HCT116 (cell line): Measurements from ENCODE around the gene IGDCC3. TPM values are rescaled to one million over a fixed set of nuclear protein-coding genes. Genes with fewer than 3 reads are reported as not detected.

ENCODE experiments used
- ATAC-seq: fragments of 200-7000 bp; cut with Tn5 transposase; 2 replicates; pipeline ENCODE4 v1.9.1; 2020; ENCODE audit warnings: mild to moderate bottlenecking, moderate library complexity
- BruUV-seq: library from RNA; stranded (reverse); fragments of 400-500 nt; replicated peaks from 2 replicates; lab custom pipeline; 2021; lab: Mats Ljungman, UMichigan
- CTCF ChIA-PET: fragments of 300-600 bp; sonication (Branson Sonifier 250); formaldehyde crosslinking; loops from one replicate; lab custom pipeline; 2021; ENCODE audit warnings: antibody characterized with exemption; lab: Charles Lee
- POLR2A ChIA-PET: fragments of 300-600, 350-600 bp; sonication (Branson Sonifier 250); formaldehyde crosslinking; loops from one replicate; lab custom pipeline; 2021; ENCODE audit warnings: antibody characterized with exemption; lab: Charles Lee
- RAD21 ChIA-PET, 2 experiments: fragments of 300-600 bp; sonication (Branson Sonifier 250); formaldehyde crosslinking; loops; one replicate each; lab custom pipeline; 2023; ENCODE audit warnings: low total read pairs in 2 of 2; ENCODE audit not compliant: uncharacterized antibody in 2 of 2, unreplicated experiment in 2 of 2, low non-redundant PET in 1 of 2; lab: Charles Lee
- DNase-seq: peaks from one replicate; pipeline ENCODE4 v3.0.0-alpha.2; 2010; ENCODE audit warnings: low read depth, low spot score
- H2AFZ ChIP-seq: fragments of 200-600 bp; shearing (Covaris generic), sonication (generic); 2 replicates; pipeline ENCODE4 v1.6.1; 2017; ENCODE audit warnings: low read depth, mixed run types, mixed read lengths, antibody characterized with exemption, low read length; ENCODE audit not compliant: poor library complexity, severe bottlenecking
- H3K27ac ChIP-seq: 2 replicates; pipeline ENCODE4 v1.5.1; 2012; ENCODE audit warnings: low read depth, low read length
- H3K27me3 ChIP-seq: fragments of 200-600 bp; sonication (generic); 2 replicates; pipeline ENCODE4 v1.6.1; 2016; ENCODE audit warnings: mixed run types, low read length, mixed read lengths; ENCODE audit not compliant: insufficient read depth
- H3K36me3 ChIP-seq, 2 experiments: fragments of 200-500 bp in 1 of 2; fragments of 200-600 bp in 1 of 2; sonication (Bioruptor generic) in 1 of 2; sonication (generic) in 1 of 2; 2 replicates each; pipeline versions ENCODE4 v1.5.1 to v1.6.1; 2014 to 2016; ENCODE audit warnings: low read length in 2 of 2, inconsistent platforms in 1 of 2, mixed read lengths in 1 of 2, mixed run types in 1 of 2; ENCODE audit not compliant: insufficient read depth in 2 of 2, control insufficient read depth in 1 of 2
- H3K4me1 ChIP-seq, 2 experiments: fragments of 200-600 bp in 1 of 2; sonication (generic) in 1 of 2; 2 replicates each; pipeline versions ENCODE4 v1.5.1 to v1.6.1; 2012 to 2017; ENCODE audit warnings: low read length in 2 of 2, inconsistent platforms in 1 of 2, mild to moderate bottlenecking in 1 of 2, mixed read lengths in 1 of 2, mixed run types in 1 of 2, moderate library complexity in 1 of 2; ENCODE audit not compliant: insufficient read depth in 2 of 2, control insufficient read depth in 1 of 2
- H3K4me2 ChIP-seq: fragments of 200-600 bp; sonication (generic); 2 replicates; pipeline ENCODE4 v1.6.1; 2017; ENCODE audit warnings: mixed run types, low read length, mixed read lengths
- H3K4me3 ChIP-seq, 2 experiments: fragments of 200-600 bp in 1 of 2; sonication (generic) in 1 of 2; replicated peaks in 1 of 2; 2 replicates each; pipeline ENCODE4 v1.5.1; 2011 to 2016; ENCODE audit warnings: low read length in 2 of 2, control low read depth in 1 of 2, low read depth in 1 of 2, mild to moderate bottlenecking in 1 of 2, mixed read lengths in 1 of 2, mixed run types in 1 of 2
- H3K79me2 ChIP-seq: fragments of 200-600 bp; sonication (generic); 2 replicates; pipeline ENCODE4 v1.6.1; 2017; ENCODE audit warnings: mild to moderate bottlenecking, mixed run types, low read length, moderate library complexity, mixed read lengths; ENCODE audit not compliant: insufficient read depth
- H3K9ac ChIP-seq: fragments of 200-600 bp; sonication (generic); 2 replicates; pipeline ENCODE4 v1.6.1; 2016; ENCODE audit warnings: low read length, mixed read lengths
- H3K9me2 ChIP-seq: fragments of 200-600 bp; sonication (generic), shearing (Covaris generic); 2 replicates; pipeline ENCODE4 v1.6.1; 2017; ENCODE audit warnings: mixed run types, mild to moderate bottlenecking, moderate library complexity; ENCODE audit not compliant: insufficient read depth
- H3K9me3 ChIP-seq, 2 experiments: fragments of 200-500 bp in 1 of 2; fragments of 200-600 bp in 1 of 2; sonication (Bioruptor generic) in 1 of 2; sonication (generic) in 1 of 2; 2 replicates each; pipeline ENCODE4 v1.6.1; 2014 to 2017; ENCODE audit warnings: low read length in 2 of 2, mixed read lengths in 2 of 2, inconsistent platforms in 1 of 2, low read depth in 1 of 2, mild to moderate bottlenecking in 1 of 2, mixed run types in 1 of 2, moderate library complexity in 1 of 2; ENCODE audit not compliant: control insufficient read depth in 1 of 2, insufficient read depth in 1 of 2
- H4K20me1 ChIP-seq: fragments of 200-600 bp; sonication (generic), shearing (Covaris generic); 2 replicates; pipeline ENCODE4 v1.6.1; 2017; ENCODE audit warnings: mixed run types, mild to moderate bottlenecking, moderate library complexity; ENCODE audit not compliant: insufficient read depth
- EZH2phosphoT487 ChIP-seq: fragments of 200-600 bp; IDR thresholded peaks from 2 replicates; pipeline ENCODE4 v1.6.1; 2018; ENCODE audit warnings: antibody characterized with exemption, borderline replicate concordance
- RAD21 ChIP-seq: IDR thresholded peaks from 2 replicates; pipeline ENCODE4 v1.6.1; 2012; ENCODE audit warnings: low read depth, mild to moderate bottlenecking
- ZNF274 ChIP-seq: fragments of 200-500 bp; sonication (Bioruptor generic); IDR thresholded peaks from 2 replicates; pipeline ENCODE4 v1.6.1; 2014; ENCODE audit warnings: mild to moderate bottlenecking, low read depth, low read length, inconsistent platforms
- intact Hi-C: fragments of 100-400 bp; cut with micrococcal nuclease; formaldehyde crosslinking; loops from 2 replicates; pipeline ENCODE4 v1.10.0; 2022
- total RNA-seq: library from RNA; stranded (reverse); gene quantifications from one replicate; pipeline ENCODE4 v1.2.1, GENCODE V29; 2021; ENCODE audit not compliant: unreplicated experiment
- TF ChIP-seq, protein P1 (sequence below): IDR thresholded peaks from 2 replicates; pipeline ENCODE4 v1.6.1; 2012; ENCODE audit warnings: low read depth

IGDCC3 gene
- total RNA-seq, 1 experiment from 2014 or later, result 0.44 TPM

DNA sequence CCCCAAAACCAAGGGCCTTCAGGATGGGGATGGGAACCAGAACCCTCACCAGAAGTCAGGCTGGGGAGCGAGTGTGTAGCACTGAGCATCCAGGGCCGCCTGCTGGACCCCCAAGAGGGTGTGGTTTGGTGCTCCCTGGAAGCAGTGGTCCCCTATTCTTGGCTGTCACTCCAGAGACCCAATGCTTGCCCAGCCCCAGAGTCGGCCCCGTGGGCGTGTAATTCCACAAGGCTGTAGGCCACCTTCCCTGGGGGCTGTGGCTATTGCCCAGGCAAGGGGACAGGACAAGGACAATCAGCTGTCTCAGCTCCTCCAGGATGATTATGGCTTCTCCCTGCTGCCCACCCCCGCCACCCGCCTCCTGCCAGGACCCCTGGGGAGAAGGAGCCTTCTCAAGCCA lies 14.5 kb downstream of the IGDCC3 start:
- ChIA-PET POLR2A (no interaction called here), RAD21 (no interaction called here), CTCF (no interaction called here)
- Histone ChIP-seq H3K4me3 (no peak overlapping the region), H3K79me2 (no peaks in the 10 kb centered on the region), H3K4me1 (peaks cover 10% of the 10 kb centered on the region in 2 experiments; a peak in 3 of 4 replicates), H2AFZ (no peak overlapping the region), H3K9me2 (no peaks in the 10 kb centered on the region), H3K36me3 (no peaks in the 10 kb centered on the region), H4K20me1 (no peaks in the 10 kb centered on the region), H3K9me3 (no peaks in the 10 kb centered on the region), H3K4me2 (no peak overlapping the region), H3K27ac (no peak overlapping the region), H3K9ac (no peak overlapping the region), H3K27me3 (no peaks in the 10 kb centered on the region)
- no peak for ATAC-seq
- intact Hi-C loops, result no loop called here
- no peak for DNase-seq
- no peak for TF ChIP-seq RAD21
- TF ChIP-seq EZH2phosphoT487, result no peak
- no peak for TF ChIP-seq ZNF274
- BruUV-seq, result no TSS peak

DNA sequence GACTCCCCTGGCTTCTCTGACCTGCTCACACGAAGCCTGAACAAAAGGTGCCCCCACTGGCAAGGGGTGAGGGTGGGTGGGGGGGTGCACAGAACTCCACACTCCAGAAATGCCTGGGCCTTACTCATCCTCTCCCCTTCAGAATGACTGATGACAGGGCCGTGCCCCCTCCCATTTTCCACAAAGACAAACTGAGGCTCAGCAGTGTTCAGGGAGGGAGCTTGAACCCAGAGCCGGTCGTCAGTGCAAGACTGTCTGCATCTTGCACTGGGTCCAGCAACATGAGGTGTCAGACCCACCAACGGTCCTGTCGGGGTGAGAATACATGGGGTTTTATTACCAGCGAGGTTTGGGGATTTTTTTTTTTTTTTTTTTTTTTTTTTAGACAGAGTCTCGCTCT lies 15.3 kb downstream of the IGDCC3 start:
- Histone ChIP-seq H3K4me1 (peaks cover 10% of the 10 kb centered on the region in 2 experiments; a peak in 3 of 4 replicates), H2AFZ (no peak overlapping the region), H3K79me2 (no peaks in the 10 kb centered on the region), H3K9ac (no peak overlapping the region), H3K27me3 (no peaks in the 10 kb centered on the region), H3K4me2 (no peak overlapping the region), H4K20me1 (no peaks in the 10 kb centered on the region), H3K36me3 (no peaks in the 10 kb centered on the region), H3K9me3 (no peaks in the 10 kb centered on the region), H3K4me3 (no peak overlapping the region), H3K9me2 (no peaks in the 10 kb centered on the region), H3K27ac (no peak overlapping the region)
- ChIA-PET POLR2A (no interaction called here), RAD21 (no interaction called here), CTCF (no interaction called here)
- intact Hi-C loops, result no loop called here
- DNase-seq, result no peak
- TF ChIP-seq, protein P1, sequence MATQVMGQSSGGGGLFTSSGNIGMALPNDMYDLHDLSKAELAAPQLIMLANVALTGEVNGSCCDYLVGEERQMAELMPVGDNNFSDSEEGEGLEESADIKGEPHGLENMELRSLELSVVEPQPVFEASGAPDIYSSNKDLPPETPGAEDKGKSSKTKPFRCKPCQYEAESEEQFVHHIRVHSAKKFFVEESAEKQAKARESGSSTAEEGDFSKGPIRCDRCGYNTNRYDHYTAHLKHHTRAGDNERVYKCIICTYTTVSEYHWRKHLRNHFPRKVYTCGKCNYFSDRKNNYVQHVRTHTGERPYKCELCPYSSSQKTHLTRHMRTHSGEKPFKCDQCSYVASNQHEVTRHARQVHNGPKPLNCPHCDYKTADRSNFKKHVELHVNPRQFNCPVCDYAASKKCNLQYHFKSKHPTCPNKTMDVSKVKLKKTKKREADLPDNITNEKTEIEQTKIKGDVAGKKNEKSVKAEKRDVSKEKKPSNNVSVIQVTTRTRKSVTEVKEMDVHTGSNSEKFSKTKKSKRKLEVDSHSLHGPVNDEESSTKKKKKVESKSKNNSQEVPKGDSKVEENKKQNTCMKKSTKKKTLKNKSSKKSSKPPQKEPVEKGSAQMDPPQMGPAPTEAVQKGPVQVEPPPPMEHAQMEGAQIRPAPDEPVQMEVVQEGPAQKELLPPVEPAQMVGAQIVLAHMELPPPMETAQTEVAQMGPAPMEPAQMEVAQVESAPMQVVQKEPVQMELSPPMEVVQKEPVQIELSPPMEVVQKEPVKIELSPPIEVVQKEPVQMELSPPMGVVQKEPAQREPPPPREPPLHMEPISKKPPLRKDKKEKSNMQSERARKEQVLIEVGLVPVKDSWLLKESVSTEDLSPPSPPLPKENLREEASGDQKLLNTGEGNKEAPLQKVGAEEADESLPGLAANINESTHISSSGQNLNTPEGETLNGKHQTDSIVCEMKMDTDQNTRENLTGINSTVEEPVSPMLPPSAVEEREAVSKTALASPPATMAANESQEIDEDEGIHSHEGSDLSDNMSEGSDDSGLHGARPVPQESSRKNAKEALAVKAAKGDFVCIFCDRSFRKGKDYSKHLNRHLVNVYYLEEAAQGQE, result no peak
- ATAC-seq, result no peak
- BruUV-seq, result no TSS peak
